Right atrium auricular region (tissue), 2 donors: ENCODE data around the gene BCHE. TPM values are rescaled to one million over a fixed set of nuclear protein-coding genes. Genes with fewer than 3 reads are reported as not detected.
A peak's percentile ranks its signal among the peaks of the same experiment; 100 is the strongest.

ENCODE experiments used
- DNase-seq: peaks from one replicate; pipeline ENCODE4 v3.0.0-alpha.2; 2019; ENCODE audit warnings: low spot score
- H3K27ac ChIP-seq, 2 donors: fragments of 200-600 bp; sonication (generic); 1 replicate in 1 of 2; 2 replicates in 1 of 2; pipeline ENCODE4 v1.5.1; 2016 to 2019
- H3K27me3 ChIP-seq, 2 donors: fragments of 200-600 bp; sonication (generic); one replicate each; pipeline versions ENCODE4 v1.5.1 to v1.6.0; 2017 to 2019
- H3K36me3 ChIP-seq: fragments of 200-600 bp; sonication (generic); one replicate; pipeline ENCODE4 v1.5.1; 2016
- H3K4me1 ChIP-seq, 2 donors: fragments of 200-600 bp; sonication (generic); one replicate each; pipeline versions ENCODE4 v1.5.1 to v1.6.0; 2017 to 2019
- H3K4me3 ChIP-seq, 2 donors: fragments of 200-600 bp; sonication (generic); 1 replicate in 1 of 2; 2 replicates in 1 of 2; pipeline ENCODE4 v1.5.1; 2017 to 2019; ENCODE audit warnings: mild to moderate bottlenecking in 1 of 2, moderate library complexity in 1 of 2
- H3K9me3 ChIP-seq, 2 donors: fragments of 200-600 bp; sonication (generic); one replicate each; pipeline ENCODE4 v1.5.1; 2019
- CTCF ChIP-seq, 2 donors: fragments of 200-600 bp; sonication (generic); IDR thresholded peaks; one replicate each; pipeline ENCODE4 v1.5.1; 2019; ENCODE audit warnings: antibody characterized with exemption in 2 of 2
- total RNA-seq, 2 donors: library from RNA; depleted of rRNA; stranded (reverse); fragments of >200 nt; gene quantifications; one replicate each; pipeline ENCODE4 v1.1.0, GENCODE V29; 2016

Gene BCHE
- total RNA-seq, 2 donors from 2014 or later, result 13.5 to 31.8 TPM

GRCh38 chr3:165749821-165750220, 87.4 kb downstream of the BCHE start:
- peak overlapping the region in 1 of 2 donors; percentile 48 for H3K27ac ChIP-seq
- H3K27me3 ChIP-seq, result no peaks in the 10 kb centered on the region
- no peaks in the 10 kb centered on the region for H3K36me3 ChIP-seq
- H3K4me3 ChIP-seq, result no peak overlapping the region
- no peak for TF ChIP-seq CTCF (IDR thresholded peaks at IDR 0.05)
- H3K4me1 ChIP-seq, result peaks cover 0 to 7% of the 10 kb centered on the region in 2 donors
- no peak for DNase-seq
- H3K9me3 ChIP-seq, result no peaks in the 10 kb centered on the region

- no peak for TF ChIP-seq CTCF (IDR thresholded peaks at IDR 0.05)
- Histone ChIP-seq H3K27ac (peak overlapping the region in 1 of 2 donors; percentile 48), H3K9me3 (no peaks in the 10 kb centered on the region), H3K27me3 (no peaks in the 10 kb centered on the region), H3K4me3 (no peak overlapping the region), H3K4me1 (peaks cover 0 to 7% of the 10 kb centered on the region in 2 donors), H3K36me3 (no peaks in the 10 kb centered on the region)
- no peak for DNase-seq
Observed at GRCh38 chr3:165749241-165749640, 88.0 kb downstream of the BCHE start.

- Histone ChIP-seq H3K4me3 (no peak overlapping the region), H3K9me3 (no peaks in the 10 kb centered on the region), H3K27me3 (no peaks in the 10 kb centered on the region), H3K27ac (peak overlapping the region in 1 of 2 donors; percentile 39), H3K36me3 (no peaks in the 10 kb centered on the region), H3K4me1 (peaks cover 0 to 7% of the 10 kb centered on the region in 2 donors)
- no peak for TF ChIP-seq CTCF (IDR thresholded peaks at IDR 0.05)
- DNase-seq, result no peak
Observed at GRCh38 chr3:165748094-165748493, 89.1 kb downstream of the BCHE start.

GRCh38 chr3:165746874-165747273, 90.3 kb downstream of the BCHE start:
- Histone ChIP-seq H3K9me3 (no peaks in the 10 kb centered on the region), H3K27ac (no peak overlapping the region), H3K27me3 (no peaks in the 10 kb centered on the region), H3K36me3 (no peaks in the 10 kb centered on the region), H3K4me3 (no peak overlapping the region), H3K4me1 (peaks cover 0 to 4% of the 10 kb centered on the region in 2 donors)
- TF ChIP-seq CTCF (IDR thresholded peaks at IDR 0.05), result no peak
- no peak for DNase-seq

GRCh38 chr3:165744025-165744424, 93.2 kb downstream of the BCHE start:
- Histone ChIP-seq H3K4me1 (no peaks in the 10 kb centered on the region), H3K27me3 (no peaks in the 10 kb centered on the region), H3K4me3 (no peak overlapping the region), H3K9me3 (no peaks in the 10 kb centered on the region), H3K27ac (no peak overlapping the region), H3K36me3 (no peaks in the 10 kb centered on the region)
- no peak for TF ChIP-seq CTCF (IDR thresholded peaks at IDR 0.05)
- no peak for DNase-seq

- Histone ChIP-seq H3K4me3 (no peak overlapping the region), H3K36me3 (no peaks in the 10 kb centered on the region), H3K9me3 (no peaks in the 10 kb centered on the region), H3K4me1 (no peaks in the 10 kb centered on the region), H3K27ac (no peak overlapping the region), H3K27me3 (no peaks in the 10 kb centered on the region)
- DNase-seq, result no peak
- no peak for TF ChIP-seq CTCF (IDR thresholded peaks at IDR 0.05)
Observed at GRCh38 chr3:165742351-165742750, 94.9 kb downstream of the BCHE start.
